Activated naive CD8-positive, alpha-beta T cell (primary cell): ENCODE data around the gene PRR7.
A peak's percentile ranks its signal among the peaks of the same experiment; 100 is the strongest.
"Not testable (repeated sequence)": the region's sequence is repeated elsewhere in the genome, so short reads cannot be mapped to it uniquely, and the experiment has no call there.

ENCODE experiments used
- H3K27ac Mint-ChIP-seq: one replicate; pipeline ENCODE4 v1.8.0; 2021; ENCODE audit warnings: mixed read lengths
- H3K27me3 Mint-ChIP-seq: one replicate; pipeline ENCODE4 v1.8.0; 2021; ENCODE audit warnings: mixed read lengths
- H3K36me3 Mint-ChIP-seq: one replicate; pipeline ENCODE4 v1.8.0; 2021; ENCODE audit warnings: mixed read lengths
- H3K4me1 Mint-ChIP-seq: one replicate; pipeline ENCODE4 v1.8.0; 2021; ENCODE audit warnings: low read depth, mixed read lengths
- H3K4me3 Mint-ChIP-seq: one replicate; pipeline ENCODE4 v1.8.0; 2021; ENCODE audit warnings: mild to moderate bottlenecking, mixed read lengths
- H3K9me3 Mint-ChIP-seq: one replicate; pipeline ENCODE4 v1.8.0; 2021; ENCODE audit warnings: low read depth, mixed read lengths

Gene PRR7

GRCh38 chr5:177414481-177414880 lies 32.1 kb upstream of the PRR7 start:
- no peak overlapping the region for H3K27ac Mint-ChIP-seq
- H3K4me3 Mint-ChIP-seq = no peak overlapping the region
- no peaks in the 10 kb centered on the region for H3K9me3 Mint-ChIP-seq
- H3K27me3 Mint-ChIP-seq = no peaks in the 10 kb centered on the region
- peaks cover 25% of the 10 kb centered on the region for H3K4me1 Mint-ChIP-seq
- H3K36me3 Mint-ChIP-seq = no peaks in the 10 kb centered on the region

GRCh38 chr5:177417081-177417480 lies 29.5 kb upstream of the PRR7 start:
- not testable (repeated sequence) for H3K9me3 Mint-ChIP-seq, H3K36me3 Mint-ChIP-seq, H3K27ac Mint-ChIP-seq, H3K27me3 Mint-ChIP-seq, H3K4me3 Mint-ChIP-seq
- H3K4me1 Mint-ChIP-seq = peaks cover 18% of the 10 kb centered on the region

- no peaks in the 10 kb centered on the region for H3K9me3 Mint-ChIP-seq
- H3K4me1 Mint-ChIP-seq = peaks cover 10% of the 10 kb centered on the region
- no peaks in the 10 kb centered on the region for H3K36me3 Mint-ChIP-seq
- no peaks in the 10 kb centered on the region for H3K27me3 Mint-ChIP-seq
- H3K4me3 Mint-ChIP-seq = no peak overlapping the region
- no peak overlapping the region for H3K27ac Mint-ChIP-seq
Measured at GRCh38 chr5:177419046-177419445, 27.6 kb upstream of the PRR7 start.

- H3K9me3 Mint-ChIP-seq, H3K27me3 Mint-ChIP-seq, H3K4me3 Mint-ChIP-seq, H3K36me3 Mint-ChIP-seq, H3K27ac Mint-ChIP-seq: not testable (repeated sequence)
- H3K4me1 Mint-ChIP-seq = peaks cover 11% of the 10 kb centered on the region
Measured at GRCh38 chr5:177420472-177420871, 26.1 kb upstream of the PRR7 start.

GRCh38 chr5:177421062-177421798 lies 25.4 kb upstream of the PRR7 start:
- Mint-ChIP-seq H3K4me3 (no peak overlapping the region), H3K27ac (no peak overlapping the region), H3K27me3 (no peaks in the 10 kb centered on the region), H3K9me3 (no peaks in the 10 kb centered on the region), H3K36me3 (no peaks in the 10 kb centered on the region), H3K4me1 (peaks cover 13% of the 10 kb centered on the region)

- Mint-ChIP-seq H3K9me3 (no peaks in the 10 kb centered on the region), H3K4me1 (peaks cover 20% of the 10 kb centered on the region), H3K4me3 (no peak overlapping the region), H3K27me3 (no peaks in the 10 kb centered on the region), H3K36me3 (no peaks in the 10 kb centered on the region), H3K27ac (no peak overlapping the region)
Measured at GRCh38 chr5:177423671-177424070, 22.9 kb upstream of the PRR7 start.

- Mint-ChIP-seq H3K4me3 (peak overlapping the region; percentile 95), H3K27ac (peak overlapping the region; percentile 98), H3K36me3 (peaks cover 2% of the 10 kb centered on the region), H3K27me3 (no peaks in the 10 kb centered on the region), H3K9me3 (no peaks in the 10 kb centered on the region), H3K4me1 (peaks cover 36% of the 10 kb centered on the region)
Measured at GRCh38 chr5:177425196-177425800, 21.3 kb upstream of the PRR7 start.

- Mint-ChIP-seq H3K4me3 (peak overlapping the region; percentile 95), H3K9me3 (no peaks in the 10 kb centered on the region), H3K4me1 (peaks cover 43% of the 10 kb centered on the region), H3K27ac (peak overlapping the region; percentile 98), H3K36me3 (peaks cover 2% of the 10 kb centered on the region), H3K27me3 (no peaks in the 10 kb centered on the region)
Measured at GRCh38 chr5:177425801-177426565, 20.6 kb upstream of the PRR7 start.

GRCh38 chr5:177426566-177427210 lies 19.9 kb upstream of the PRR7 start, which contains the start of gene GRK6:
Gene GRK6, plus strand, starts transcription at chr5:177426676. Its CDS starts 170 bp downstream, at chr5:177426846.
- peaks cover 2% of the 10 kb centered on the region for H3K36me3 Mint-ChIP-seq
- peak within 1 kb of the TSS; percentile 98 for H3K27ac Mint-ChIP-seq
- H3K4me1 Mint-ChIP-seq = peaks cover 48% of the 10 kb centered on the region
- H3K27me3 Mint-ChIP-seq = no peaks in the 10 kb centered on the region
- H3K9me3 Mint-ChIP-seq = no peaks in the 10 kb centered on the region
- peak within 1 kb of the TSS; percentile 95 for H3K4me3 Mint-ChIP-seq

- no peaks in the 10 kb centered on the region for H3K9me3 Mint-ChIP-seq
- peaks cover 54% of the 10 kb centered on the region for H3K4me1 Mint-ChIP-seq
- peak overlapping the region; percentile 93 for H3K4me3 Mint-ChIP-seq
- peaks cover 2% of the 10 kb centered on the region for H3K36me3 Mint-ChIP-seq
- H3K27me3 Mint-ChIP-seq = no peaks in the 10 kb centered on the region
- H3K27ac Mint-ChIP-seq = peak overlapping the region; percentile 93
Measured at GRCh38 chr5:177427211-177427822, 19.3 kb upstream of the PRR7 start.

- H3K27ac Mint-ChIP-seq = peak overlapping the region; percentile 93
- no peaks in the 10 kb centered on the region for H3K27me3 Mint-ChIP-seq
- no peaks in the 10 kb centered on the region for H3K9me3 Mint-ChIP-seq
- H3K4me3 Mint-ChIP-seq = peak overlapping the region; percentile 93
- H3K4me1 Mint-ChIP-seq = peaks cover 57% of the 10 kb centered on the region
- H3K36me3 Mint-ChIP-seq = peaks cover 2% of the 10 kb centered on the region
Measured at GRCh38 chr5:177427919-177428573, 18.6 kb upstream of the PRR7 start.

GRCh38 chr5:177428574-177429217 lies 17.9 kb upstream of the PRR7 start:
- peaks cover 2% of the 10 kb centered on the region for H3K36me3 Mint-ChIP-seq
- H3K4me3 Mint-ChIP-seq = peak overlapping the region; percentile 93
- no peaks in the 10 kb centered on the region for H3K27me3 Mint-ChIP-seq
- H3K27ac Mint-ChIP-seq = peak overlapping the region; percentile 93
- no peaks in the 10 kb centered on the region for H3K9me3 Mint-ChIP-seq
- peaks cover 61% of the 10 kb centered on the region for H3K4me1 Mint-ChIP-seq

- peaks cover 68% of the 10 kb centered on the region for H3K4me1 Mint-ChIP-seq
- peaks cover 5% of the 10 kb centered on the region for H3K36me3 Mint-ChIP-seq
- no peaks in the 10 kb centered on the region for H3K9me3 Mint-ChIP-seq
- H3K4me3 Mint-ChIP-seq = peak overlapping the region; percentile 93
- H3K27me3 Mint-ChIP-seq = no peaks in the 10 kb centered on the region
- H3K27ac Mint-ChIP-seq = peak overlapping the region; percentile 93
Measured at GRCh38 chr5:177429248-177430040, 17.2 kb upstream of the PRR7 start.
